Liver (tissue), 9 donors: Measurements from ENCODE around the gene ELAC1. TPM values are rescaled to one million over a fixed set of nuclear protein-coding genes. Genes with fewer than 3 reads are reported as not detected.

Experiments
- DNase-seq: peaks from one replicate; pipeline ENCODE4 v3.0.0-alpha.2; 2017; ENCODE audit warnings: low spot score
- H3K27ac ChIP-seq, 2 donors: one replicate each; pipeline ENCODE4 v1.7.0; 2013; ENCODE audit warnings: inconsistent platforms in 2 of 2, low read length in 2 of 2, control low read depth in 1 of 2, low read depth in 1 of 2, mild to moderate bottlenecking in 1 of 2
- H3K27me3 ChIP-seq, 4 donors: one replicate each; pipeline versions ENCODE4 v1.6.1 to v1.7.0; 2013; ENCODE audit warnings: low read length in 3 of 4, inconsistent platforms in 1 of 4, mild to moderate bottlenecking in 1 of 4, moderate library complexity in 1 of 4; ENCODE audit not compliant: control insufficient read depth in 4 of 4, insufficient read depth in 4 of 4
- H3K36me3 ChIP-seq, 4 donors: one replicate each; pipeline versions ENCODE4 v1.6.1 to v1.7.0; 2013; ENCODE audit warnings: low read length in 3 of 4, mild to moderate bottlenecking in 3 of 4, low read depth in 1 of 4, moderate library complexity in 1 of 4; ENCODE audit not compliant: control insufficient read depth in 4 of 4, insufficient read depth in 3 of 4
- H3K4me1 ChIP-seq, 4 donors: one replicate each; pipeline versions ENCODE4 v1.6.1 to v1.7.0; 2013; ENCODE audit warnings: low read length in 3 of 4, mild to moderate bottlenecking in 3 of 4, moderate library complexity in 1 of 4; ENCODE audit not compliant: control insufficient read depth in 4 of 4, insufficient read depth in 4 of 4
- H3K4me3 ChIP-seq, 3 donors: one replicate each; pipeline versions ENCODE4 v1.6.1 to v1.7.0; 2013; ENCODE audit warnings: low read length in 3 of 3, control low read depth in 1 of 3, low read depth in 1 of 3, mild to moderate bottlenecking in 1 of 3
- H3K9ac ChIP-seq, 2 donors: one replicate each; pipeline ENCODE4 v1.7.0; 2013; ENCODE audit warnings: low read length in 2 of 2, mild to moderate bottlenecking in 2 of 2, moderate library complexity in 2 of 2, control low read depth in 1 of 2, low read depth in 1 of 2
- H3K9me3 ChIP-seq, 4 donors: one replicate each; pipeline versions ENCODE4 v1.6.1 to v1.7.0; 2013; ENCODE audit warnings: low read length in 3 of 4; ENCODE audit not compliant: control insufficient read depth in 4 of 4
- ATF3 ChIP-seq: IDR thresholded peaks from 2 replicates; pipeline ENCODE4 v1.6.1; 2016; ENCODE audit warnings: antibody characterized with exemption
- EGR1 ChIP-seq, 2 donors: IDR thresholded peaks; 2 replicates each; pipeline ENCODE4 v1.6.1; 2016 to 2018; ENCODE audit warnings: antibody characterized with exemption in 2 of 2, low read depth in 2 of 2
- FOXA1 ChIP-seq: IDR thresholded peaks from 2 replicates; pipeline ENCODE4 v1.6.1; 2016; ENCODE audit warnings: antibody characterized with exemption
- FOXA2 ChIP-seq: IDR thresholded peaks from 2 replicates; pipeline ENCODE4 v1.6.1; 2016; ENCODE audit warnings: antibody characterized with exemption
- GABPA ChIP-seq, 2 donors: IDR thresholded peaks in 1 of 2; conservative IDR thresholded peaks in 1 of 2; 2 replicates each; pipeline ENCODE4 v1.6.1; 2016; ENCODE audit warnings: antibody characterized with exemption in 2 of 2, mild to moderate bottlenecking in 1 of 2, moderate library complexity in 1 of 2
- HNF4A ChIP-seq, 2 donors: conservative IDR thresholded peaks; 2 replicates each; pipeline ENCODE4 v1.6.1; 2016; ENCODE audit warnings: antibody characterized with exemption in 2 of 2, mild to moderate bottlenecking in 2 of 2
- HNF4G ChIP-seq: IDR thresholded peaks from 2 replicates; pipeline ENCODE4 v1.6.1; 2016; ENCODE audit warnings: antibody characterized with exemption
- JUND ChIP-seq, 2 donors: IDR thresholded peaks; 2 replicates each; pipeline ENCODE4 v1.6.1; 2016; ENCODE audit warnings: antibody characterized with exemption in 2 of 2
- NR2F2 ChIP-seq: IDR thresholded peaks from 2 replicates; pipeline ENCODE4 v1.6.1; 2016; ENCODE audit warnings: antibody characterized with exemption
- RAD21 ChIP-seq, 2 donors: IDR thresholded peaks; 2 replicates each; pipeline ENCODE4 v1.6.1; 2016; ENCODE audit warnings: antibody characterized with exemption in 2 of 2, mild to moderate bottlenecking in 2 of 2
- REST ChIP-seq: IDR thresholded peaks from 2 replicates; pipeline ENCODE4 v1.6.1; 2016; ENCODE audit warnings: antibody characterized with exemption, mild to moderate bottlenecking
- RXRA ChIP-seq, 2 donors: IDR thresholded peaks; 2 replicates each; pipeline ENCODE4 v1.6.1; 2017 to 2018; ENCODE audit warnings: antibody characterized with exemption in 2 of 2, mild to moderate bottlenecking in 1 of 2
- SP1 ChIP-seq: IDR thresholded peaks from 2 replicates; pipeline ENCODE4 v1.6.1; 2018; ENCODE audit warnings: antibody characterized with exemption, mild to moderate bottlenecking
- TAF1 ChIP-seq: conservative IDR thresholded peaks from 2 replicates; pipeline ENCODE4 v1.6.1; 2016; ENCODE audit warnings: antibody characterized with exemption, mild to moderate bottlenecking
- YY1 ChIP-seq: IDR thresholded peaks from 2 replicates; pipeline ENCODE4 v1.6.1; 2016; ENCODE audit warnings: antibody characterized with exemption, mild to moderate bottlenecking
- WGBS: extraction: QIAGEN DNeasy Blood & Tissue Kit; methylation state at CpG from one replicate; pipeline ENCODE4 v1.1.7; 2013; 5-methylcytosine and 5-hydroxymethylcytosine counted together
- polyA plus RNA-seq, 2 donors: library from polyadenylated mRNA; stranded (reverse) in 1 of 2; unstranded in 1 of 2; fragments of 200-250 nt in 1 of 2; fragments of >200 nt in 1 of 2; fragmentation: Nextera tagmentation in 1 of 2; extraction: Ambion mirVana in 1 of 2; gene quantifications; one replicate each; pipeline versions ENCODE4 v1.2.1 to v1.2.3, GENCODE V29; 2013 to 2015
- total RNA-seq, 2 donors: library from RNA; depleted of rRNA; stranded (reverse); fragments of >200 nt; gene quantifications; one replicate each; pipeline ENCODE4 v1.2.3, GENCODE V29; 2014
- TF ChIP-seq, protein P1 (sequence below): fragments of 150-350 bp; IDR thresholded peaks from 2 replicates; pipeline ENCODE4 v1.5.1; 2017; ENCODE audit warnings: improper control_type of control experiment, low read depth, low read length; ENCODE audit not compliant: missing input control
- TF ChIP-seq, protein P2 (sequence below): IDR thresholded peaks from 2 replicates; pipeline ENCODE4 v1.6.1; 2016; ENCODE audit warnings: antibody characterized with exemption
- TF ChIP-seq, protein P3 (sequence below): IDR thresholded peaks from 2 replicates; pipeline ENCODE4 v1.6.1; 2016; ENCODE audit warnings: antibody characterized with exemption
- donor health status: healthy.
- donor health status: healthy.
- donor health status: healthy.
- donor health status: healthy.
- donor health status: healthy.

Gene ELAC1
- total and polyA plus RNA-seq, 4 donors, result 4.9 to 10.2 (median 7.0) TPM

DNA sequence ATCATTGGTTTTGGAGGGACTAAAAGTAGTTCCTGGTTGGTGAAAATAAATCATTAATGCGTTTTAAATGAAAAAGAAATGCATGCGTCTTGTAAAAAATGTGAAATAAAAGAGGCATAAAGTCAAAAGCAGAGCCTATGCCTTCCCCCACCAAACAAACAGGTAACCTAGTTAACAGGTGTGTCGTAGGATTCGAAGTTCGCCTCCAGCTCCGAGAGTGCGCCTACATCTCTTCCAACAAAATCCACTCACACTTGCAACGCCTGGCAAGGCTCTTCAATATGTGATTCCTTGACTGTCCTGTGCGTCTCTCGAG is 61.5 kb downstream of the ELAC1 start:
- Histone ChIP-seq H3K27me3 (no peaks in the 10 kb centered on the region), H3K36me3 (peaks cover 0 to 13% (median 0%) of the 10 kb centered on the region in 4 donors), H3K27ac (peak overlapping the region; percentile 88 to 97), H3K4me1 (peaks cover 5 to 33% (median 24%) of the 10 kb centered on the region in 4 donors), H3K9ac (peak overlapping the region; percentile 94 to 95), H3K4me3 (peak overlapping the region; percentile 50 to 97 (median 76)), H3K9me3 (no peaks in the 10 kb centered on the region)
- no peak for DNase-seq
- TF ChIP-seq FOXA2, result peak; percentile 27
- no peak for TF ChIP-seq TAF1
- 12% methylated on average over 10 of the region's 10 CpGs for WGBS

DNA sequence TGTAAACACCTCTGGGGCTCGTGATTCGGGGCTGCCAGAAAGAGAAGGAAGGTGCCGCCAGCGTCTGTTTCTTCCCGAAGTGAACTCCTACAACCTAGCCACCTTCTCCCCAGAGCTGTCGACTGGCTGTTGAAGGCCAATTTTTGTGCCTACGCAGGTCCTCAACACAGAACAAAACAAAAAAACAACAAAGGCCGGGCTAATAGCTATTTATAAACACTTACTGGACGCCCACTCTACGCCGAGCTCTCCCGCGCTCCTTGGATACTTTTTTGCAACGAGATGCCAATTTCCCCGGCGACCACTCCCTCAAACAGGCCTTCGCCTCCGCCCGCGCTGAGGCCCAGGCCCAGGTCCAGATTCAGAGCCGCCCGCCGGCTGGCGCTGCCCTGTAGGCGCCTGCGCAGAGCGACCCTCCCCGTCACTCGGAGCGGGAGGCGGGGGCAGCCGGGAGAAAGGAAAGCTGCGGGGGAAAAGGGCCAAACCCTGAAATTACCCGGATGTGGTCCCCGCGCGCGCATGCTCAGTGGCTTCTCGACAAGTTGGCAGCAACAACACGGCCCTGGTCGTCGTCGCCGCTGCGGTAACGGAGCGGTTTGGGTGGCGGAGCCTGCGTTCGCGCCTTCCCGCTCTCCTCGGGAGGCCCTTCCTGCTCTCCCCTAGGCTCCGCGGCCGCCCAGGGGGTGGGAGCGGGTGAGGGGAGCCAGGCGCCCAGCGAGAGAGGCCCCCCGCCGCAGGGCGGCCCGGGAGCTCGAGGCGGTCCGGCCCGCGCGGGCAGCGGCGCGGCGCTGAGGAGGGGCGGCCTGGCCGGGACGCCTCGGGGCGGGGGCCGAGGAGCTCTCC is 62.1 kb downstream of the ELAC1 start, which contains the start of gene SMAD4:
Gene SMAD4, plus strand, starts transcription at position 520 of the 843 bp plus-strand sequence. CDS start 16,834 bp downstream, outside the sequence.
- Histone ChIP-seq H3K36me3 (peaks cover 0 to 13% (median 0%) of the 10 kb centered on the region in 4 donors), H3K27ac (peak within 1 kb of the TSS; percentile 88 to 97), H3K9ac (peak within 1 kb of the TSS; percentile 95 to 98), H3K9me3 (no peaks in the 10 kb centered on the region), H3K4me1 (peaks cover 5 to 38% (median 29%) of the 10 kb centered on the region in 4 donors), H3K4me3 (peak within 1 kb of the TSS; percentile 78 to 97 (median 93)), H3K27me3 (no peaks in the 10 kb centered on the region)
- WGBS, result under 1% methylated on average over 79 of the region's 79 CpGs
- peak; percentile 98 for DNase-seq
- TF ChIP-seq GABPA (IDR thresholded peaks at IDR 0.05 in 1 of 2, conservative IDR thresholded peaks at IDR 0.05 in 1 of 2) (peak in 1 of 2 donors; percentile 73), TAF1 (peak; percentile 59), EGR1 (IDR thresholded peaks at IDR 0.05; ENCODE audit: low read depth in 2 of 2) (peak; percentile 19 to 68), REST (peak; percentile 43), HNF4A (conservative IDR thresholded peaks at IDR 0.05) (peak in 1 of 2 donors; percentile 5), JUND (IDR thresholded peaks at IDR 0.05) (no peak), SP1 (peak; percentile 40), FOXA2 (peak; percentile 3), HNF4G (no peak), RAD21 (IDR thresholded peaks at IDR 0.05) (peak in 1 of 2 donors; percentile 3), ATF3 (no peak), NR2F2 (no peak), FOXA1 (no peak), YY1 (peak; percentile 58), RXRA (IDR thresholded peaks at IDR 0.05) (no peak)
- TF ChIP-seq, protein P1, sequence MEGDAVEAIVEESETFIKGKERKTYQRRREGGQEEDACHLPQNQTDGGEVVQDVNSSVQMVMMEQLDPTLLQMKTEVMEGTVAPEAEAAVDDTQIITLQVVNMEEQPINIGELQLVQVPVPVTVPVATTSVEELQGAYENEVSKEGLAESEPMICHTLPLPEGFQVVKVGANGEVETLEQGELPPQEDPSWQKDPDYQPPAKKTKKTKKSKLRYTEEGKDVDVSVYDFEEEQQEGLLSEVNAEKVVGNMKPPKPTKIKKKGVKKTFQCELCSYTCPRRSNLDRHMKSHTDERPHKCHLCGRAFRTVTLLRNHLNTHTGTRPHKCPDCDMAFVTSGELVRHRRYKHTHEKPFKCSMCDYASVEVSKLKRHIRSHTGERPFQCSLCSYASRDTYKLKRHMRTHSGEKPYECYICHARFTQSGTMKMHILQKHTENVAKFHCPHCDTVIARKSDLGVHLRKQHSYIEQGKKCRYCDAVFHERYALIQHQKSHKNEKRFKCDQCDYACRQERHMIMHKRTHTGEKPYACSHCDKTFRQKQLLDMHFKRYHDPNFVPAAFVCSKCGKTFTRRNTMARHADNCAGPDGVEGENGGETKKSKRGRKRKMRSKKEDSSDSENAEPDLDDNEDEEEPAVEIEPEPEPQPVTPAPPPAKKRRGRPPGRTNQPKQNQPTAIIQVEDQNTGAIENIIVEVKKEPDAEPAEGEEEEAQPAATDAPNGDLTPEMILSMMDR, result no peak
- TF ChIP-seq, protein P2, sequence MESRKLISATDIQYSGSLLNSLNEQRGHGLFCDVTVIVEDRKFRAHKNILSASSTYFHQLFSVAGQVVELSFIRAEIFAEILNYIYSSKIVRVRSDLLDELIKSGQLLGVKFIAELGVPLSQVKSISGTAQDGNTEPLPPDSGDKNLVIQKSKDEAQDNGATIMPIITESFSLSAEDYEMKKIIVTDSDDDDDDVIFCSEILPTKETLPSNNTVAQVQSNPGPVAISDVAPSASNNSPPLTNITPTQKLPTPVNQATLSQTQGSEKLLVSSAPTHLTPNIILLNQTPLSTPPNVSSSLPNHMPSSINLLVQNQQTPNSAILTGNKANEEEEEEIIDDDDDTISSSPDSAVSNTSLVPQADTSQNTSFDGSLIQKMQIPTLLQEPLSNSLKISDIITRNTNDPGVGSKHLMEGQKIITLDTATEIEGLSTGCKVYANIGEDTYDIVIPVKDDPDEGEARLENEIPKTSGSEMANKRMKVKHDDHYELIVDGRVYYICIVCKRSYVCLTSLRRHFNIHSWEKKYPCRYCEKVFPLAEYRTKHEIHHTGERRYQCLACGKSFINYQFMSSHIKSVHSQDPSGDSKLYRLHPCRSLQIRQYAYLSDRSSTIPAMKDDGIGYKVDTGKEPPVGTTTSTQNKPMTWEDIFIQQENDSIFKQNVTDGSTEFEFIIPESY, result no peak
- TF ChIP-seq, protein P3, sequence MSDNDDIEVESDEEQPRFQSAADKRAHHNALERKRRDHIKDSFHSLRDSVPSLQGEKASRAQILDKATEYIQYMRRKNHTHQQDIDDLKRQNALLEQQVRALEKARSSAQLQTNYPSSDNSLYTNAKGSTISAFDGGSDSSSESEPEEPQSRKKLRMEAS, result peak; percentile 13
